Measurements from ENCODE around the gene WDTC1. TPM values are rescaled to one million over a fixed set of nuclear protein-coding genes. Genes with fewer than 3 reads are reported as not detected.
A peak's percentile ranks its signal among the peaks of the same experiment; 100 is the strongest.

The WDTC1 gene
- total RNA-seq, 1 experiment from 2014 or later, result 9.1 TPM

DNA sequence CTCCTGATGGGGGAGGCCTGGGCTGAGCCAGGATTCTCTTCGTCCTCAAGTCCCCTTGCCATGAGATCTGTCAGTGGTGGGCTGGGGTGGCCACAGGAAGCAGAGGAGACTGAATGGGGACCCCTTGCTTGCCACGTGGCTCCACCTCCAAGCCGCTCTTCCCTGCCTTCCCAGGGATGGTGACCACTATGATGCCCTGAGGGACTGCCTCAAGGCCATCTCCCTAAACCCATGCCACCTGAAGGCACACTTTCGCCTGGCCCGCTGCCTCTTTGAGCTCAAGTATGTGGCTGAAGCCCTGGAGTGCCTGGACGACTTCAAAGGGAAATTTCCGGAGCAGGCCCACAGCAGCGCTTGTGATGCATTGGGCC lies 66.6 kb downstream of the WDTC1 start:
- DNase-seq (ENCODE audit: low read depth), result no peak

DNA sequence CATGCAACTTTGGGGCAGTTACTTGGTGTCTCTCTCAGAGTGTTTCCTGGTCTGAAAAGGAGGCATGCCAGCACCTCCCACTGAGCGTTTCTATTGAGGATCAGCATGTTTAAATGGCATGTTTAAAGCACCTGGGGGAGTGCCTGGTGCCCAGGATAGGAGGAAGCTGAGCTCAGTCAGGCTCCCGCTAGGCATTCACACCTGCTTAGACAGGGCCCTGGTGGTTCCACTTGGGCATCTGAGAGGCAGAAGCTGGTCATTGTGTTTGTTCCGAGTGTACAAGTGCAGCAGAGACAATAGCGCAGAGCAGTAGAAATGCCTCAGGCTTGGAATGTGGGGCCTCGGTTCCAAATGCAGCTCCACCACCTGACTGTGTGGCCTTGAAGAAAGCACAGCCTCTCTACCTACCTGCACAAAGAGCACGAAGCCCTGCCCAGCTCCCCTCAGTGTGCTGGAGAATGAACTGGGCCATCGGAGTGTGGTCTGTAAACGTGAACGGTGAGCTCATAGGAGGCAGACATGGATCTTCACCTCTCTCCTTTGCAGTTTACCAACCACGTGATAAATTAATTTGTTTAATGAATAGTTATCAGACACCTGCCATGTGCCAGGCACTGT lies 67.3 kb downstream of the WDTC1 start:
- DNase-seq (ENCODE audit: low read depth), result no peak

DNA sequence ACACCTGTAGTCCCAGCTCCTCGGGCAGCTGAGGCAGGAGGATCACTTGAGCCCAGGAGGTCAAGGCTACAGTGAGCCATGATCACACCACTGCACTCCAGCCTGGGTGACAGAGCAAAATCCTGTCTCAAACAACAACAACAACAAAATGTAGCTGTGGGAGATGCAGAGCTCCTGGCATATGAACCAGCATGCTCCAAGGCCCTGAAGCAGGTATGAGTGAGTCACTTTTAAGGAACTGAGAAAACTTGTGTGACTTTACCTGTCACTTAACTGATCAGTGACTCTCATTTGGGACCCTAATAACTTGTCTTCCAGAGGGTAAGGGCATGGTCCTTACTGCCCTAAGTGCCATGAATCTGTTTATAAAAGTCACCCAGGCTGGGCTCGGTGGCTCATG lies 68.2 kb downstream of the WDTC1 start:
- DNase-seq (ENCODE audit: low read depth), result no peak

DNA sequence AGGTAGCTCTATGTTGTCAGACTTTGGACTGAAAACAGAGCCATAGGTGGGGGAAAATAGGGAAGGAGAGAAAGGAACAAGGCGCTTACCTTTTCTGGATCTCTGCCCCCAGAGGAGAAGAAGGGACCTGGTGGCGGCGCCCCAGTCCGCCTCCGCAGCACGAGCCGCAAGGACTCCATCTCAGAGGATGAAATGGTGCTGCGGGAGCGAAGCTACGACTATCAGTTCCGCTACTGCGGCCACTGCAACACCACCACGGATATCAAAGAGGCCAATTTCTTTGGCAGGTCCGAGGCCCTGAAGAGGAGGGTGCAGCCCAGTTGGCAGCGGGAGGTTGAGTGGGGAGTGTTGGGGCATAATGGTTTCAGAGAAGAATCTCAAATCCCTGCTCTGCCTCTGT lies 69.1 kb downstream of the WDTC1 start:
- DNase-seq (ENCODE audit: low read depth), result no peak

DNA sequence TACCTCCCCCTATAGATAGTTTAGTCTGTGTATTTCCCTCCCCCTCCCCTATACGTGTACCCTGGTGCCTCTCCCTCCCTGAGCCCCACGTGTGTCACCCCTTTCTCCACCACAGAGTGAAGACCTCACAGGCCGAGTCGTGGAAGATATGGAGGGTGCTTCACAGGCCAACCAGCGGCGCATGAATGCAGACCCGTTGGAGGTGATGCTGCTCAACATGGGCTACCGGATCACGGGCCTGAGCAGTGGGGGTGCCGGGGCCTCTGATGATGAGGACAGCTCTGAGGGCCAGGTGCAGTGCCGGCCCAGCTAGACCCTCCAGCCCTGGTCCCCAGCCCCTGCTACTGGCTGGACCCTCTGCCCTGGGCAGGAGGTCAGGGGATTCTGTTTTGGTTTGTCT lies 71.6 kb downstream of the WDTC1 start:
- DNase-seq (ENCODE audit: low read depth), result no peak

DNA sequence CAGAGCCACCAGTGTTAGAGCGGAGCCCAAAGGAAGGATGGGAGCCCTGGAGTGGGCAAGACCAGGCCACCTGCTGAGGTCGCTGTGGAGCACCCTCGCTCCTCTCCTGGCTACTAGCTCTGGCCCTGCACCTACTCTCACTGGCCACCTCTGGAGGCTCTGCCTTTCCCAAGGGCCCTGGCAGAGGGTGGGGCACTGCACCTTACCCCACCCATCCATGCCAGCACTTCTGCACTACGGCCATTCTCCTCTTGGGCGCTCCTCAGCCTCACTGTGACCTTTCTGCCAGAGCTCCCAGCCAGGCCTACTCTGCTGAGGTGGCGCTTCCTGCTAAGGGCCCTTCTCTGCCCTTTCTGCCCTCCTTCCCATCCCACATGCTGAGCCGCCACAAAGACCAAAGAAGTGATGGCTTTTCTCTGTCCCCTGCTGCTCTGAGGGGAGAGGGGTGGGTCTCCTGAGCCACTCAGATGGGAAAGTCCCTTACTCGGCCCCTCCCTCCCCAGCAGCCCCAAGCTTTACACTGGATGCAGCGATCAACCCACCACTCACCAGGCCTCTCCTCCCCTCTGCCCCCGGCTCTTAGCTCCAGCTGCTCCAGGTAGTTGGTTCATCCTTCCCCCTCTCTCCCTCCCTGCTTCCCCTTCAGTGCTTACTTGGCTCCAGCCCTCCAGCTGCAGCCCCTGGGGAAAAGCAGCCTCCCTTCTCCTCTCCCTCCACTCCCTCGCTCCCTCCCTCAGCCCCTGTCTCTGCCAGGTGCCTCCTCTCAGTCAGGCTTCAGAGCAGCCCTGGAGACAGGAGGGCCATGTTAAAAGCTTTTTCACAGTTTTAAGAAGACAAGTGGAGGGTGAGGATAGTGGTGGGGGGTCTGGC lies 72.7 kb downstream of the WDTC1 start:
- no peak for DNase-seq (ENCODE audit: low read depth)

DNA sequence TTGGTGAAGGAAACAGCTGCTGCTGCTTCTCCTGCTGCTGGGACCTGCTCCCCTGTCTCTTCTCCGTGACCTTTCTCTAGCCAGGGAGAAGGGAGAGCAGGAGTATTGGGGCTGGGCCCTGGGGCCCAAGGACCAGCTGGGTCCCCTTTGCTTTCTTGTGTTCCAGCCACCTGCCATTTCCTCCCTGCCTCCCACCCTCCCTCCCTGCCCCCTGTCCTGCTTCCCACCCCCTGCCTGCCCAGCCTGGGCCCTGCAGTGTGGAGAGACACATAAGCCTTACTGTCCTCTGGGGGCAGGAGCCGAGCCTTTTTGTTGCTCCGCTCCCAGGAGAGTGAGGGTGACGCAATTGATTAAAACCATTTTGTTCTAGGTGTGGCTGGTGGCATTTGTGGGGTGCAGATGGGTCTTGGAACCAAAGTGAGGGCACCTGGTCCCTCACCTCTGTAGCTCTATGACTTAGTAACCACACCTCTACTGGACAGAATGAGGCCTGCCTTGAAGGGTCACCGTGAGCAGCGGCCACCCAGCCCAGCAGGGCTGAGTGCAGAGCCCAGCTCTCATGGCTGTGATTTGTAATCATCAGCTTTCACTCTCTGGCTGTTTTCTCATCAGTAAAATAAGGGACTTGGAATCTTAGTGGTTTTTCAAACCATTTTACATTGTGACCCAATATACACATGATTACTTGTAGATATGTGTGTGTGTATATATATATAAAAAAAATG lies 73.6 kb downstream of the WDTC1 start:
- DNase-seq (ENCODE audit: low read depth), result no peak

DNA sequence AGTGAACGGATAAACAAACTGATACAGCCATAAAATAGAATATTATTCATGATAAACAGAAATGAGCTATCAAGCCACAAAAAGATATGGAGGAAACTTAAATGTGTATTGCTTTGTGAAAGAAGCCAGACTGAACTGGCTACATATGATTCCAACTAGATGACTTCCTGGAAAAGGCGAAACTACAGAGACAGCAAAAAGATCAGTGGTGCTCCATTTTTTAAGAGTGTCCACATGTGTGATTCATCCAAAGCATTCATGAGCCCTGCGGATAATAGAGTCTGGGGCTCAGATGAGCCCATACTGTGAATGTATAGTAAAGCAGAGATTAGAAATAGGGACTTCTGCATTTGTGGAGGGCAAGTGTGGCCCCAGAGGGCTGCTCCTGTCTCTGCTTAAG lies 79.7 kb downstream of the WDTC1 start:
- no peak for DNase-seq (ENCODE audit: low read depth)

DNA sequence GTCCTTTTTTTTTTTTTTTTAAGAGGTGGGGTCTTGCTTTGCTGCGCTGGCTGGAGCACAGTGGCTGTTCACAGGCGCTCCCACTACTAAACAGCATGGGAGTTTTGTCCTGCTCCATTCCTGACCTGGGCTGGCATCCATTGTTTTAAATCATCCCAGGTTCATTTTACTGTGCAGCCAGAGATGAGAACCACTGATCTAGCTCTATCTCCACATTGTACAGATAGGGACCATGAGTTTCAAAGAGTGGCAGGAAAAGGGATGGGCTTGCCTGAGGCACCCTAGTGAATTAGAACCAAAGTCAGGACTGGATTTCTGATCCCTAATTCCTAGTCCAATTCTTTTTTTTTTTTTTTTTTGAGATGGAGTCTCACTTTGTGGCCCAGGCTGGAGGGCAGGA lies 80.3 kb downstream of the WDTC1 start:
- DNase-seq (ENCODE audit: low read depth), result no peak

DNA sequence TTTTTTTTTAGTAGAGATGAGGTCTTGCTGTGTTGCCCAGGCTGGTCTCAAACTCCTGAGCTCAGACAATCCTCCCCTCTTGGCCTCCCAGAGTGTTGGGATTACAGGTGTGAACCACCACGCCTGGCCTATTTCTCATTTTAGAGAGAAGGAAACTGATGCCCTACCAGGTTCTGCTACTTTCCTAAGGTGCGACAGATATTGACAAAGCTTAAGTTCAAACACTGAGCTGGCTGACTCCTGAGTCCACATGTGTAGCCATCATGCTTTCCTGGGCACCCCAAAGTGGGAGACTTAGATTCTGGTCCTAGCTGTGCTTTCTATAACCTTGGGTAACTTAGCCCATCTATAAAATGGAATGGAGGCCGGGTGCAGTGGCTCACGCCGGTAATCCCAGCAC lies 82.4 kb downstream of the WDTC1 start:
- DNase-seq (ENCODE audit: low read depth), result no peak

DNA sequence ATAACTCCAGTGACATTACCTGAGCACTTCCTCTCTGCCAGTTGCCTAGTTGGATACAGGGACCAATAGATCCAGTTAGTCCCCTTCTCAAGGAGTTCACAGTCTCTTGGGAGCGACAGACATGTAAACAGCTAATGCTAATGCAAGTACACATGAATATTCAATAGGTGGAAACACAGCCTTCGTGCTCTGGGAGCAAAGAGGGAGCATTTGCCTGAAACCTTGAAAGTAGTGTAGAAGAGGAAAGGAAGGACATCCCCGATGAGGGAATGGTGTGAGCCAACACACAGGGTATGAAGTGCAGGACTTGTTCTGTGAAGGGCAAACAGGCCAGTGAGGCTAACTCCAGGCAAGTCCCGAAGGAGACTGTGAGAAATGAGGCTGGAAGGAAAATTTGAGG lies 83.7 kb downstream of the WDTC1 start:
- DNase-seq (ENCODE audit: low read depth), result no peak

DNA sequence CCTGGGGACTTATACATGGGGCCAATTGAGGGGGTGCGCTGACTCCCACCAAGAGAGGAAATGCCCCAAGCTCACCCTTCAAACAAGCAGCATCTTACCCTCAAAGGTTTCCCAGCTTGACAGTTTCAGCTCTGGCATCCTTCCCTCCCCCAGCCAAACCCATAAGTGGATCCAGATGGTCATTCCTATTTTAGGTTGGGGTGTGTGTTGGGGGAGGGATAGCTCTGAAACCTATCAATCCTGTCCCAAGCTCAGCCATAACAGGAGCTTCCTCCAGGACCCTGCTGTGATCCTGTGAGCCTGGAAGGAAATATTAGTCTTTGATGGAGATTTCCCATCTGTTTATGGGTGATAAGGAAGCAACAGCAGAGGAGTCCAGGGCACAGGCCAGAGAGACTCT lies 84.2 kb downstream of the WDTC1 start:
- DNase-seq (ENCODE audit: low read depth), result no peak

DNA sequence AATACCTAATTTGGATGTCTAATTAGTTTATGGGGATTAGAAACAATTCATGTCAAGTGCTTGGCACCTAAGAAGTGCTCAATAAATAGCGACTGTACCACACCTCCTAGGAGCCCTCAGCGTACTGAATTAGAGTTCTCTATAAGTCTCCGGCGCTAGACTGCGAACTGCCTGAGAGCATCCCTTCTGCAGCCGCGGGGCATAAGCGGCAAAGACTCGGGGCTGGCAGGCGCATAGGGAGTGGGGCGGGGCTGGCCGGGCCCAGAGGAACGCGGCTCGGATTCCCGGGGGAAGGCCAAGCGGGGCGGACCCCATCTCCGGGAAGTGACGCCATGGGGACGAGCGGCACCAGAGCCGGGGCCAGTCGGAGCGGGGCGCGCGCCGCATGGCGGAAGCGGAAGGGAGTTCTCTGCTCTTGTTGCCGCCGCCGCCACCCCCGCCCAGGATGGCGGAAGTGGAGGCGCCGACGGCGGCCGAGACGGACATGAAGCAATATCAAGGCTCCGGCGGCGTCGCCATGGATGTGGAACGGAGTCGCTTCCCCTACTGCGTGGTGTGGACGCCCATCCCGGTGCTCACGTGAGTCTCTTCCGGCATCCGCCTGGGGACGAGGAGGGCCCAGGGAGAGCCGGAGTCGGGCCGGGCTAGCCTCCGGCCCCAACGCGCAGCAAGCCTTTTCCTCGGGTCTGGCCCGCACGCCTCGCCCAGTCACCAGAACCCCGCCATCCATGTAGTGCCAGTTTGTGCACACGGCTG lies 87.6 kb downstream of the WDTC1 start, which contains the start of gene TMEM222:
Gene TMEM222 (plus strand): TSS at position 351 of the 756 bp plus-strand sequence. CDS start 35 bp downstream, at position 386.
- DNase-seq (ENCODE audit: low read depth), result peak; percentile 96

DNA sequence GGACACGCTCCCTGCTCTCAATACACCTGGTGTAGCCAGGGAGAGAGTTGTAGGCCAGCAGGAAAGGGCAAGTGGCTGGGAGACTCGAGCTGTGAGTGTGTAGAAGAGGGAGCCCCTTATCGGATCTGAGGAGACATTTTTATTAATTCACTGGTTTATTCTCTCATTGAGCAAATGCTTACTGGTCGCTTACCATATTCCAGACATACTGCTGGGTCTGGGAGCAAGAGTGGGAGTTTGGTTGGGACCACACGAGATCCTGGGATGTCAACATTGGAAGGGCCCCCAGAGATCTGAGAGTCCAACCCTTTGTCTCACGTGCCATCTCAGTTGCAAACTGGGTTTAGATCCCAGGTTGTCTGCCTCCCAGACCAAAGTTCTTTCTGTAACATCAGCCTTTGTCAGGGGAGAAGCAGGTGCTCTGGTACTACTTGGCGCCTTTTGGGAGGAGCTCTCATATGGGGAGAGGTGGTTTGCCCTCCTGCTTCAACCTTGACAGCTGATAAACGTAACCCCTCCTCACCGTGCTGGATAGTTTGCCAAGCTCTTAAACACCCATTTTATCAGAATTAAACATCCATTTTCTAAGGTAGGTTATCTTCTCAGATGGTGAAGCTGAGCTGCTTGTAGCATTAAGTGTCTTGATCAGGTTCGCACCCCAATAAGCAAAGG lies 88.3 kb downstream of the WDTC1 start:
- DNase-seq (ENCODE audit: low read depth), result no peak

DNA sequence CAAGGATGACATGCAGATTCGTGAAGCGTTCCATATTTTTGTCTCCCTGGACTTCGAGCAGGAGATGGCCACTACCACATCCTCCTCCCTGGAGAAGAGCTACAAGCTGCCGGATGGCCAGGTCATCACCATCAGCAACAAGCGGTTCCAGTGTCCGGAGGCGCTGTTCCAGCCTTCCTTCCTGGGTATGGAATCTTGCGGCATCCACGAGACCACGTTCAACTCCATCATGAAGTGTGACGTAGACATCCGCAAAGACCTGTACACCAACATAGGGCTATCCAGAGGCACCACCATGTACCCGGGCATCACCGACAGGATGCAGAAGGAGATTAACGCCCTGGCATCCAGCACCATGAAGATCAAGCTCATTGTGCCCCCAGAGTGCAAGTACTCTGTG lies 90.9 kb downstream of the WDTC1 start:
- DNase-seq (ENCODE audit: low read depth), result no peak

DNA sequence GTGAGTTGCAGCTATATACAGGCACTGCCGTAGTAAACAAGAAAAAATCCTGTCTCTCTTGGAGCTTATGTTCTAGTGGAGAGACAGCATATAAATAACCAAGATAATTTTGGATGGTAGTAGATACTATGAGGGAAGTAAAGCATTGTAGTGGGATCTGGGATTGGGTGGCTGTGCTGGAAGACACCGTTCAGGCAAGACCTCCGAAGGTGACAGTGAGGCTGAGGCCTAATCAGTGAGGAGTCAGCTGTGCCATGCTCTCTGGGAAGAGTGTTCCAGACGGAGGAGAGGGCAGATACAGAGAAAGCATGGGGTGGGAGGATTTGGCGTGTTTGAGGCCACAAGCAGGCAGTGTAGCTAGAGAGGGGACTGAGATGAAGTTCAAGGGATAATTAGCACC lies 93.5 kb downstream of the WDTC1 start:
- DNase-seq (ENCODE audit: low read depth), result no peak

DNA sequence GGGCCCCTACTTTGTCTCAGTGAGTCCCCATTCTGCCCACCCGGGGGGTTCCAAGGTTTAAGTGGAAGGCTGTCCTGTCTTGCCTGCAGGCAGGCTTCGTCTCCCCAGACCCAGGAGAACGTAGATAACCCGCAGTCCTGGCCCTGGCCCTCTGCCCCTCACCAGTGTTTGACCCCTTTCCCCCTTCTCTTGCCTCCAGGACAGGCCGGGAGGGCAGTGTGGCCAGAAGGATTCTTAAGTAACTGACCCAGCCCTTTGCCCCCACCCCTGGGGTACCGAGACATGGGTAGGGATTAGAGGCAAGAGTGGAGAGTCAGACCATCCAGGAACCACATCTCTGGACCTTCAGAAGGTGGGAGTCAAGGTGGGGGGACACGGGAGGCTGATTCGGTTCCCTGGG lies 96.4 kb downstream of the WDTC1 start:
- DNase-seq (ENCODE audit: low read depth), result no peak

DNA sequence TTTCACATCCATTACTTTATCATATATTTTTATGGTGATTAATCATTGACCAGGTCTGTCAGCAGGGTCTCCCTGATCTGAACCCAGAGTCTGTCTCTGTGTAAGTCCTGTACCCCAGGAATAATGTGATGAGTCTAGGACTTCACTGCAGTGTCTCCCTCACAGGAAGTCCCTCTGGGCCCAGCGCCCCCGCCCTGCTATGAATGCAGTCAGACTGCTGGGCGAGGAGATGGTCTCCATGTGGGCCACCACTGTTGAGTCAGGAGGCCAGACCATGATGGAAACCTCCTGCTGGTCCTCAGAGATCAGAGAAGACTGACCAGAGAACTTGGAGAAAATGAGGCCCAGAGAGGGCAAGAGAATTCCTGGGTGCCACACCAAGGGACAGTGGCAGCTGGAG lies 97.0 kb downstream of the WDTC1 start:
- DNase-seq (ENCODE audit: low read depth), result no peak

DNA sequence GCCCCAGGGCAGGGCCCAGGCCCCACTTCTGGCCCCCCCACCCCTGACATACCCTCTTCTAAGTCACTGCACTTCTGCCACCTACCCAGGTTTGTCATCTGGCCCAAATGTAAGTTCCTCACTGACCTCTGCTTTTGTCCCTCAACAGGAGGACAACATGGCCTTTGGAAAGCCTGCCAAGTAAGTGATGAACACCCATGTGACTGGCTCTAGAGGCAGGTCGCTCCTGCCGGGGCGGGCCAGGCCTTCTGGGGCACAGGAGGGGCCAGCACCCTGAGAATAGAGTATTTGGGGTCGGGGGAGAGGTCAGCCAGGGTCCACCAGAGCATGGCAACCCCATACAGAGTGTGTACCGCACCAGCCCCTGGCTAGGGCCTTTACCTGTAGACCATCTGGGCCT lies 97.5 kb downstream of the WDTC1 start:
- no peak for DNase-seq (ENCODE audit: low read depth)

DNA sequence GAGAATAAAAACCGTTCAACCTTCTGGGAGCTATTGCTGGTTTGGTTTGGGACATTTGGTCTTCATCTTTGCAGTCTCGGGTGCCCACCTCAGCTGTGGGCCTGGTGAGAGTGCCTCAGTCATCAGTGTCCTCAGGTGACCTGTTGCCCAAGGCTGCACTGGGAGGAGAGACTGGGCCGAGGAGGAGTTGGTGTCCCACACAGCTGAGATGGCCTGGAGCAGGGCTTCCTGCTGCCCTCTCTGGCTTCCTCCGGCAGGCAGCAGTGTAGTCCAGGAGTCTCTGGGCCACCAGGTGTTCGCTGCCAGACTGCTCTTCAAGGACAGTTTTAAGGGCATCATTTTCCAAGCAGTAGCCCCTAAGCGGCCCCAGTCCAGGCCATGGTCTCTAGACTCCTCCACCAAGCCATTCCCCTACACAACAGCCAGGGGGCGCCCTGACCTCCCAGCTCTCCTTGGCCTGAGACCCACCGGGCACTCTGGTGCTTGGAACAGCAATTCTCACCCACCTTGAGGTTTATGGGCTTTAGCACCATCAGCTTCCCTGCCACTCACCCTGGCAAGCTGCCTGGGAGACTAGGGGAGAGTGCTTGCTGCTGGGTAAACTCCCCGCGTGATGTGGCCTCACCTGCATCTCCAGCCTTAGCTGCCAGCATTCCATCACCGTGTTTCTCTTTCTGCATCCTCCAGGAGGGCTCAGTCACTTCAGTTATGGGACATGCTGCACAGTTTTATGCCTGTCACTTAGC lies 98.3 kb downstream of the WDTC1 start:
- DNase-seq (ENCODE audit: low read depth), result peak; percentile 21

Measured in HT1080 (cell line).